HG02588 (cell line): ENCODE data around the gene HHIP.

ENCODE experiments used
- ATAC-seq: cut with Tn5 transposase; IDR thresholded peaks from one replicate; pipeline ENCODE4 v1.9.1; 2021; ENCODE audit warnings: mild to moderate bottlenecking, moderate library complexity; ENCODE audit not compliant: unreplicated experiment

The HHIP gene

GRCh38 chr4:144653781-144654545, 8.0 kb downstream of the HHIP start:
- no peak for ATAC-seq

- ATAC-seq, result no peak
Observed at GRCh38 chr4:144655491-144655890, 9.5 kb downstream of the HHIP start.

GRCh38 chr4:144656850-144657249, 10.9 kb downstream of the HHIP start:
- ATAC-seq, result no peak

GRCh38 chr4:144658015-144658567, 12.1 kb downstream of the HHIP start:
- ATAC-seq, result no peak

GRCh38 chr4:144658903-144659302, 12.9 kb downstream of the HHIP start:
- ATAC-seq, result no peak

- no peak for ATAC-seq
Observed at GRCh38 chr4:144659447-144659846, 13.5 kb downstream of the HHIP start.

- ATAC-seq, result no peak
Observed at GRCh38 chr4:144663834-144664475, 18.0 kb downstream of the HHIP start.

- ATAC-seq, result no peak
Observed at GRCh38 chr4:144666539-144667175, 20.7 kb downstream of the HHIP start.

GRCh38 chr4:144667500-144667899, 21.5 kb downstream of the HHIP start:
- no peak for ATAC-seq

- no peak for ATAC-seq
Observed at GRCh38 chr4:144670776-144671175, 24.8 kb downstream of the HHIP start.

- no peak for ATAC-seq
Observed at GRCh38 chr4:144674711-144675110, 28.8 kb downstream of the HHIP start.

- no peak for ATAC-seq
Observed at GRCh38 chr4:144681806-144682205, 35.9 kb downstream of the HHIP start.

- no peak for ATAC-seq
Observed at GRCh38 chr4:144683516-144683915, 37.6 kb downstream of the HHIP start.

- ATAC-seq, result no peak
Observed at GRCh38 chr4:144685911-144686310, 40.0 kb downstream of the HHIP start.

- no peak for ATAC-seq
Observed at GRCh38 chr4:144686921-144687320, 41.0 kb downstream of the HHIP start.

- no peak for ATAC-seq
Observed at GRCh38 chr4:144687466-144687865, 41.5 kb downstream of the HHIP start.

GRCh38 chr4:144688035-144688569, 42.1 kb downstream of the HHIP start:
- ATAC-seq, result no peak

- no peak for ATAC-seq
Observed at GRCh38 chr4:144689125-144689524, 43.2 kb downstream of the HHIP start.

- no peak for ATAC-seq
Observed at GRCh38 chr4:144695721-144696120, 49.8 kb downstream of the HHIP start.

- no peak for ATAC-seq
Observed at GRCh38 chr4:144696376-144696775, 50.4 kb downstream of the HHIP start.

- no peak for ATAC-seq
Observed at GRCh38 chr4:144699565-144699964, 53.6 kb downstream of the HHIP start.
